Keratinocyte (primary cell): Measurements from ENCODE around the gene IFT81. TPM values are rescaled to one million over a fixed set of nuclear protein-coding genes. Genes with fewer than 3 reads are reported as not detected.
"Not testable (repeated sequence)": the region's sequence is repeated elsewhere in the genome, so short reads cannot be mapped to it uniquely, and the experiment has no call there.

ENCODE experiments used
- DNase-seq: peaks from one replicate; pipeline ENCODE4 v3.0.0-alpha.2; 2011; ENCODE audit warnings: low read depth, missing footprints, low spot score
- FAIRE-seq: peaks from 2 replicates; lab custom pipeline; 2011; peaks lifted over from hg19 to GRCh38; lab: Jason Lieb, UNC
- H2AFZ ChIP-seq: 2 replicates; pipeline ENCODE4 v1.6.0; 2012; ENCODE audit warnings: low read length, control low read depth, inconsistent platforms; ENCODE audit not compliant: control insufficient read depth
- H3K27ac ChIP-seq: 2 replicates; pipeline ENCODE4 v1.5.1; 2011; ENCODE audit warnings: low read length; ENCODE audit not compliant: control insufficient read depth, insufficient read depth
- H3K27me3 ChIP-seq: 3 replicates; pipeline ENCODE4 v1.6.0; 2011; ENCODE audit warnings: low read length; ENCODE audit not compliant: control insufficient read depth, insufficient read depth; ENCODE audit errors: extremely low read depth
- H3K36me3 ChIP-seq, 2 experiments: 2 replicates in 1 of 2; 3 replicates in 1 of 2; pipeline ENCODE4 v1.5.1; 2011; ENCODE audit warnings: low read length in 2 of 2, mild to moderate bottlenecking in 1 of 2; ENCODE audit not compliant: control insufficient read depth in 2 of 2, insufficient read depth in 2 of 2; ENCODE audit errors: extremely low read depth in 1 of 2
- H3K4me1 ChIP-seq: 3 replicates; pipeline ENCODE4 v1.5.1; 2011; ENCODE audit warnings: low read length; ENCODE audit not compliant: control insufficient read depth, insufficient read depth; ENCODE audit errors: extremely low read depth
- H3K4me2 ChIP-seq: 3 replicates; pipeline ENCODE4 v1.6.0; 2011; ENCODE audit warnings: low read depth, low read length; ENCODE audit not compliant: control insufficient read depth, insufficient read depth; ENCODE audit errors: extremely low read depth
- H3K4me3 ChIP-seq, 3 experiments: fragments of 200-600 bp in 1 of 3; sonication (generic) in 1 of 3; 2 replicates in 2 of 3; 3 replicates in 1 of 3; pipeline ENCODE4 v1.5.1; 2011 to 2016; ENCODE audit warnings: low read length in 3 of 3, mild to moderate bottlenecking in 3 of 3, control low read depth in 2 of 3, inconsistent platforms in 1 of 3, low read depth in 1 of 3, mixed read lengths in 1 of 3, mixed run types in 1 of 3, moderate library complexity in 1 of 3; ENCODE audit not compliant: control insufficient read depth in 2 of 3, insufficient read depth in 2 of 3; ENCODE audit errors: extremely low read depth in 1 of 3
- H3K79me2 ChIP-seq: 2 replicates; pipeline ENCODE4 v1.6.0; 2012; ENCODE audit warnings: low read length; ENCODE audit not compliant: control insufficient read depth, insufficient read depth
- H3K9ac ChIP-seq: 3 replicates; pipeline ENCODE4 v1.6.0; 2011; ENCODE audit warnings: low read length; ENCODE audit not compliant: control insufficient read depth, insufficient read depth; ENCODE audit errors: extremely low read depth
- H3K9me1 ChIP-seq: 3 replicates; pipeline ENCODE4 v1.6.0; 2011; ENCODE audit warnings: low read length; ENCODE audit not compliant: control insufficient read depth, insufficient read depth; ENCODE audit errors: extremely low read depth
- H3K9me3 ChIP-seq: 2 replicates; pipeline ENCODE4 v1.5.1; 2012; ENCODE audit warnings: low read depth, low read length; ENCODE audit not compliant: control insufficient read depth
- H4K20me1 ChIP-seq: 3 replicates; pipeline ENCODE4 v1.6.0; 2011; ENCODE audit warnings: low read length; ENCODE audit not compliant: control insufficient read depth, insufficient read depth; ENCODE audit errors: extremely low read depth
- CTCF ChIP-seq, 3 experiments: IDR thresholded peaks in 1 of 3; conservative IDR thresholded peaks in 1 of 3; optimal IDR thresholded peaks in 1 of 3; 2 replicates in 2 of 3; 3 replicates in 1 of 3; pipeline versions ENCODE3 to v1.5.1; 2011; ENCODE audit warnings: low read length in 3 of 3, mild to moderate bottlenecking in 3 of 3, moderate library complexity in 2 of 3, control low read depth in 1 of 3, inconsistent platforms in 1 of 3; ENCODE audit not compliant: insufficient read depth in 2 of 3; ENCODE audit errors: extremely low read depth in 1 of 3
- EZH2 ChIP-seq: IDR thresholded peaks from one replicate; pipeline ENCODE4 v1.6.1; 2012; ENCODE audit warnings: inconsistent platforms, mild to moderate bottlenecking, low read length, moderate library complexity
- dilution Hi-C: fragments of 300-500 bp; cut with MboI; formaldehyde crosslinking; loops from one replicate; pipeline ENCODE4 v1.7.0; 2020; ENCODE audit warnings: low sequenced_read_pairs; ENCODE audit not compliant: extremely low pct_ligation_motif_present
- polyA plus RNA-seq, 5 experiments: library from polyadenylated mRNA; depleted of rRNA in 3 of 5; stranded (reverse) in 3 of 5; stranded (forward) in 1 of 5; unstranded in 1 of 5; fragments of >200 nt; gene quantifications; 1 replicate in 1 of 5; 2 replicates in 3 of 5; 3 replicates in 1 of 5; pipeline versions ENCODE4 v1.2.1 to v1.2.3, GENCODE V29; 2011 to 2012; ENCODE audit warnings: missing spikeins in 2 of 5, low read depth in 1 of 5, low replicate concordance in 1 of 5

Gene IFT81
- polyA plus RNA-seq, 1 donor (not counting 4 experiments of a cell fraction or from before 2014, with no cell fraction given) = 8.9 TPM

GRCh38 chr12:110080410-110080809 lies 43.7 kb upstream of the IFT81 start:
- TF ChIP-seq CTCF (optimal IDR thresholded peaks at IDR 0.05 in 1 of 3, IDR thresholded peaks at IDR 0.05 in 1 of 3, conservative IDR thresholded peaks at IDR 0.05 in 1 of 3; ENCODE audit: extremely low read depth in 1 of 3, insufficient read depth in 2 of 3, low read length in 3 of 3) = no peak
- no peaks in the 10 kb centered on the region for H3K36me3 ChIP-seq
- dilution Hi-C loops = no loop called here
- FAIRE-seq (no peak), DNase-seq (no peak)
- H3K4me1 ChIP-seq = no peaks in the 10 kb centered on the region
- H2AFZ ChIP-seq = no peak overlapping the region
- H3K79me2 ChIP-seq = no peaks in the 10 kb centered on the region
- no peaks in the 10 kb centered on the region for H3K9me3 ChIP-seq
- H4K20me1 ChIP-seq = no peaks in the 10 kb centered on the region
- no peak overlapping the region for H3K9ac ChIP-seq
- H3K27me3 ChIP-seq = no peaks in the 10 kb centered on the region
- H3K4me2 ChIP-seq = no peak overlapping the region
- no peaks in the 10 kb centered on the region for H3K9me1 ChIP-seq
- H3K27ac ChIP-seq = no peak overlapping the region
- H3K4me3 ChIP-seq = no peak overlapping the region

GRCh38 chr12:110084314-110085015 lies 39.7 kb upstream of the IFT81 start:
- dilution Hi-C loops = no loop called here
- no peak overlapping the region for H2AFZ ChIP-seq
- H3K36me3 ChIP-seq = no peaks in the 10 kb centered on the region
- no peak overlapping the region for H3K27ac ChIP-seq
- no peaks in the 10 kb centered on the region for H3K27me3 ChIP-seq
- no peak overlapping the region for H3K9ac ChIP-seq
- H3K4me3 ChIP-seq = no peak overlapping the region
- no peak for FAIRE-seq
- no peak for DNase-seq
- no peaks in the 10 kb centered on the region for H4K20me1 ChIP-seq
- H3K9me3 ChIP-seq = no peaks in the 10 kb centered on the region
- no peak overlapping the region for H3K4me2 ChIP-seq
- H3K9me1 ChIP-seq = no peaks in the 10 kb centered on the region
- no peaks in the 10 kb centered on the region for H3K79me2 ChIP-seq
- H3K4me1 ChIP-seq = no peaks in the 10 kb centered on the region
- TF ChIP-seq CTCF (optimal IDR thresholded peaks at IDR 0.05 in 1 of 3, IDR thresholded peaks at IDR 0.05 in 1 of 3, conservative IDR thresholded peaks at IDR 0.05 in 1 of 3; ENCODE audit: extremely low read depth in 1 of 3, insufficient read depth in 2 of 3, low read length in 3 of 3) (no peak), EZH2 (no peak)

GRCh38 chr12:110088216-110088615 lies 35.9 kb upstream of the IFT81 start:
- H3K4me1 ChIP-seq, H3K27ac ChIP-seq, H2AFZ ChIP-seq, H3K79me2 ChIP-seq, H3K27me3 ChIP-seq, H3K9me3 ChIP-seq, FAIRE-seq, H3K36me3 ChIP-seq, H3K9ac ChIP-seq, DNase-seq, H3K9me1 ChIP-seq, H4K20me1 ChIP-seq, dilution Hi-C loops, H3K4me3 ChIP-seq, H3K4me2 ChIP-seq: not testable (repeated sequence)
